CD14-positive monocyte (primary cell): Measurements from ENCODE around the gene LACTBL1. TPM values are rescaled to one million over a fixed set of nuclear protein-coding genes. Genes with fewer than 3 reads are reported as not detected.

Source experiments
- DNase-seq, 3 donors: peaks; one replicate each; pipeline ENCODE4 v3.0.0-alpha.2; 2011 to 2022
- H2AFZ ChIP-seq: 2 replicates; pipeline ENCODE4 v1.6.0; 2012; ENCODE audit warnings: mild to moderate bottlenecking, low read depth, low read length, inconsistent platforms; ENCODE audit not compliant: insufficient read depth, poor library complexity, severe bottlenecking
- H3K27ac ChIP-seq, 2 donors: 1 replicate in 1 of 2; 2 replicates in 1 of 2; pipeline ENCODE4 v1.5.1; 2012 to 2013; ENCODE audit warnings: low read length in 2 of 2, control low read depth in 1 of 2, inconsistent platforms in 1 of 2, low read depth in 1 of 2, mild to moderate bottlenecking in 1 of 2
- H3K27me3 ChIP-seq, 2 donors: one replicate each; pipeline versions ENCODE4 v1.6.0 to v1.6.1; 2011 to 2013; ENCODE audit warnings: low read length in 2 of 2; ENCODE audit not compliant: control insufficient read depth in 2 of 2, insufficient read depth in 2 of 2
- H3K36me3 ChIP-seq, 2 donors: replicated peaks in 1 of 2; 1 replicate in 1 of 2; 2 replicates in 1 of 2; pipeline versions ENCODE4 v1.5.1 to v1.6.1; 2012 to 2013; ENCODE audit warnings: low read length in 2 of 2, control low read depth in 1 of 2, inconsistent platforms in 1 of 2, mild to moderate bottlenecking in 1 of 2; ENCODE audit not compliant: insufficient read depth in 2 of 2, control insufficient read depth in 1 of 2
- H3K4me1 ChIP-seq, 2 donors: 1 replicate in 1 of 2; 2 replicates in 1 of 2; pipeline versions ENCODE4 v1.5.1 to v1.6.1; 2012 to 2013; ENCODE audit warnings: low read length in 2 of 2, control low read depth in 1 of 2, inconsistent platforms in 1 of 2, mild to moderate bottlenecking in 1 of 2, moderate library complexity in 1 of 2; ENCODE audit not compliant: insufficient read depth in 2 of 2, control insufficient read depth in 1 of 2
- H3K4me2 ChIP-seq: replicated peaks from 2 replicates; pipeline ENCODE3; 2012; ENCODE audit warnings: low read length, moderate library complexity, mild to moderate bottlenecking; ENCODE audit not compliant: poor library complexity, severe bottlenecking; ENCODE audit errors: extremely low read depth
- H3K4me3 ChIP-seq, 3 experiments: fragments of 200-600 bp in 1 of 3; sonication (generic) in 1 of 3; replicated peaks in 1 of 3; 1 replicate in 2 of 3; 2 replicates in 1 of 3; pipeline ENCODE4 v1.5.1; 2011 to 2013; ENCODE audit warnings: low read length in 3 of 3, mild to moderate bottlenecking in 3 of 3, control low read depth in 2 of 3, low read depth in 2 of 3, inconsistent platforms in 1 of 3, moderate library complexity in 1 of 3
- H3K79me2 ChIP-seq: 2 replicates; pipeline ENCODE4 v1.6.0; 2012; ENCODE audit warnings: mild to moderate bottlenecking, control low read depth, inconsistent platforms, low read length, moderate library complexity; ENCODE audit not compliant: insufficient read depth
- H3K9ac ChIP-seq: 2 replicates; pipeline ENCODE4 v1.6.0; 2017; ENCODE audit warnings: low read length, mild to moderate bottlenecking; ENCODE audit not compliant: insufficient read depth, poor library complexity, severe bottlenecking
- H3K9me3 ChIP-seq, 2 donors: replicated peaks in 1 of 2; 1 replicate in 1 of 2; 2 replicates in 1 of 2; pipeline versions ENCODE4 v1.5.1 to v1.6.1; 2012 to 2013; ENCODE audit warnings: low read length in 2 of 2, control low read depth in 1 of 2; ENCODE audit not compliant: control insufficient read depth in 1 of 2, insufficient read depth in 1 of 2
- H4K20me1 ChIP-seq: 2 replicates; pipeline ENCODE4 v1.6.0; 2012; ENCODE audit warnings: mild to moderate bottlenecking, low read length, control low read depth, moderate library complexity; ENCODE audit not compliant: insufficient read depth
- H3K27ac Mint-ChIP-seq, 7 donors: one replicate each; pipeline ENCODE4 v1.8.0; 2020; ENCODE audit warnings: mild to moderate bottlenecking in 7 of 7, mixed read lengths in 7 of 7, moderate library complexity in 6 of 7, inconsistent platforms in 2 of 7
- H3K27me3 Mint-ChIP-seq, 3 donors: one replicate each; pipeline ENCODE4 v1.8.0; 2021 to 2022; ENCODE audit warnings: low read depth in 3 of 3, mild to moderate bottlenecking in 3 of 3, mixed read lengths in 3 of 3, moderate library complexity in 3 of 3, inconsistent platforms in 1 of 3
- H3K36me3 Mint-ChIP-seq, 2 donors: one replicate each; pipeline ENCODE4 v1.8.0; 2020; ENCODE audit warnings: mixed read lengths in 2 of 2, inconsistent platforms in 1 of 2, mild to moderate bottlenecking in 1 of 2
- H3K4me1 Mint-ChIP-seq: one replicate; pipeline ENCODE4 v1.8.0; 2020; ENCODE audit warnings: mild to moderate bottlenecking, mixed read lengths
- H3K4me3 Mint-ChIP-seq, 2 donors: one replicate each; pipeline ENCODE4 v1.8.0; 2020; ENCODE audit warnings: mild to moderate bottlenecking in 2 of 2, mixed read lengths in 2 of 2, moderate library complexity in 1 of 2
- H3K9me3 Mint-ChIP-seq, 7 donors: one replicate each; pipeline ENCODE4 v1.8.0; 2020 to 2022; ENCODE audit warnings: mixed read lengths in 7 of 7, mild to moderate bottlenecking in 6 of 7, moderate library complexity in 6 of 7, inconsistent platforms in 2 of 7
- CTCF ChIP-seq: fragments of 200-600 bp; IDR thresholded peaks from one replicate; pipeline ENCODE4 v1.8.0; 2022; ENCODE audit warnings: antibody characterized with exemption, mild to moderate bottlenecking
- WGBS: methylation state at CpG from one replicate; pipeline ENCODE4 v1.1.5; 2013; ENCODE audit warnings: missing lambda C conversion rate; ENCODE audit not compliant: insufficient coverage; 5-methylcytosine and 5-hydroxymethylcytosine counted together
- intact Hi-C, 2 donors: fragments of 100-400 bp; cut with micrococcal nuclease; formaldehyde crosslinking; loops; one replicate each; pipeline versions ENCODE4 v1.15.0 to v1.15.1; 2023
- polyA plus RNA-seq, 3 donors: library from polyadenylated mRNA; depleted of rRNA in 1 of 3; unstranded in 2 of 3; stranded (reverse) in 1 of 3; fragments of 300-500 nt in 2 of 3; fragments of >200 nt in 1 of 3; fragmentation: Illumina TruSeq in 2 of 3; gene quantifications; 1 replicate in 2 of 3; 2 replicates in 1 of 3; pipeline ENCODE4 v1.2.3, GENCODE V29; 2012 to 2021

LACTBL1 gene
- polyA plus RNA-seq, 3 donors: not detected

GRCh38 chr1:22936681-22937080 lies 36.0 kb downstream of the LACTBL1 start:
- Mint-ChIP-seq H3K4me3 (no peak overlapping the region), H3K4me1 (no peaks in the 10 kb centered on the region), H3K36me3 (no peaks in the 10 kb centered on the region), H3K9me3 (peaks cover 7 to 20% (median 15%) of the 10 kb centered on the region in 7 donors), H3K27ac (no peak overlapping the region), H3K27me3 (peaks cover 7 to 11% (median 9%) of the 10 kb centered on the region in 3 donors)
- DNase-seq: no peak
- H3K9me3 ChIP-seq: peaks cover 5 to 8% of the 10 kb centered on the region in 2 donors
- H3K4me2 ChIP-seq: no peak overlapping the region
- H3K4me1 ChIP-seq: no peaks in the 10 kb centered on the region
- no peak for TF ChIP-seq CTCF
- H4K20me1 ChIP-seq: no peaks in the 10 kb centered on the region
- intact Hi-C loops: loop anchor here in 1 of 2 donors (10.0 kb wide), 1 partner anchor 232 kb away; no protein-coding TSS in a partner anchor
- no peaks in the 10 kb centered on the region for H3K79me2 ChIP-seq
- no peaks in the 10 kb centered on the region for H3K27me3 ChIP-seq
- WGBS: 100% methylated on average over 1 of the region's 2 CpGs
- H3K36me3 ChIP-seq: no peaks in the 10 kb centered on the region
- H2AFZ ChIP-seq: no peak overlapping the region
- no peak overlapping the region for H3K27ac ChIP-seq
- no peak overlapping the region for H3K4me3 ChIP-seq
- no peak overlapping the region for H3K9ac ChIP-seq

- Histone ChIP-seq H3K4me1 (no peaks in the 10 kb centered on the region), H3K79me2 (no peaks in the 10 kb centered on the region), H4K20me1 (no peaks in the 10 kb centered on the region), H2AFZ (no peak overlapping the region), H3K27me3 (no peaks in the 10 kb centered on the region), H3K27ac (no peak overlapping the region), H3K9me3 (peaks cover 0 to 3% of the 10 kb centered on the region in 2 donors), H3K36me3 (no peaks in the 10 kb centered on the region), H3K4me3 (no peak overlapping the region), H3K4me2 (no peak overlapping the region), H3K9ac (no peak overlapping the region)
- Mint-ChIP-seq H3K27ac (no peak overlapping the region), H3K9me3 (peaks cover 3 to 9% (median 7%) of the 10 kb centered on the region in 7 donors), H3K36me3 (no peaks in the 10 kb centered on the region), H3K4me1 (no peaks in the 10 kb centered on the region), H3K4me3 (no peak overlapping the region), H3K27me3 (peaks cover 7 to 9% (median 9%) of the 10 kb centered on the region in 3 donors)
- no peak for TF ChIP-seq CTCF
- no peak for DNase-seq
- WGBS: 100% methylated on average over 2 of the region's 3 CpGs
- intact Hi-C loops: loop anchor here in 1 of 2 donors (10.0 kb wide), 1 partner anchor 231 kb away; no protein-coding TSS in a partner anchor
Observed at GRCh38 chr1:22935433-22935832, 37.2 kb downstream of the LACTBL1 start.
